GM23338 (cell line): ENCODE data around the gene ITLN1. TPM values are rescaled to one million over a fixed set of nuclear protein-coding genes. Genes with fewer than 3 reads are reported as not detected.

Experiments
- ATAC-seq: fragments of 200-7000 bp; cut with Tn5 transposase; 3 replicates; pipeline ENCODE4 v1.9.1; 2020
- DNase-seq: peaks from one replicate; pipeline ENCODE4 v3.0.0-alpha.2; 2015; ENCODE audit warnings: low spot score
- H2AFZ ChIP-seq: fragments of 200-600 bp; sonication (generic); 2 replicates; pipeline ENCODE4 v1.8.0; 2016; ENCODE audit warnings: antibody characterized with exemption, mild to moderate bottlenecking, moderate library complexity
- H3F3A ChIP-seq: fragments of 200-600 bp; sonication (generic); replicated peaks from 2 replicates; pipeline ENCODE4 v1.8.0; 2017; ENCODE audit warnings: antibody characterized with exemption, mixed run types, low read depth
- H3K27ac ChIP-seq: fragments of 200-600 bp; sonication (generic); 2 replicates; pipeline ENCODE4 v1.6.1; 2016; ENCODE audit warnings: low read depth
- H3K27me3 ChIP-seq: fragments of 200-600 bp; sonication (generic); 2 replicates; pipeline ENCODE4 v1.8.0; 2016; ENCODE audit warnings: mild to moderate bottlenecking, mixed run types, moderate library complexity; ENCODE audit not compliant: insufficient read depth
- H3K36me3 ChIP-seq: fragments of 200-600 bp; sonication (generic); 2 replicates; pipeline ENCODE4 v1.8.0; 2016; ENCODE audit warnings: mild to moderate bottlenecking; ENCODE audit not compliant: insufficient read depth
- H3K4me1 ChIP-seq: fragments of 200-600 bp; sonication (generic); 2 replicates; pipeline ENCODE4 v1.8.0; 2016; ENCODE audit warnings: mild to moderate bottlenecking, moderate library complexity; ENCODE audit not compliant: insufficient read depth
- H3K4me2 ChIP-seq: fragments of 200-600 bp; sonication (generic); 2 replicates; pipeline ENCODE4 v1.7.1; 2017; ENCODE audit warnings: mixed run types
- H3K4me3 ChIP-seq: fragments of 200-600 bp; sonication (generic); 2 replicates; pipeline ENCODE4 v1.6.1; 2016; ENCODE audit warnings: mixed run types
- H3K79me2 ChIP-seq: fragments of 200-600 bp; sonication (generic); replicated peaks from 2 replicates; pipeline ENCODE4 v1.8.0; 2017; ENCODE audit warnings: mild to moderate bottlenecking; ENCODE audit not compliant: insufficient read depth
- H3K9me2 ChIP-seq: fragments of 200-600 bp; sonication (generic); 2 replicates; pipeline ENCODE4 v1.8.0; 2017; ENCODE audit not compliant: insufficient read depth
- H4K20me1 ChIP-seq: fragments of 200-600 bp; sonication (generic); replicated peaks from 2 replicates; pipeline ENCODE4 v1.8.0; 2017; ENCODE audit warnings: mild to moderate bottlenecking; ENCODE audit not compliant: insufficient read depth
- H3K27ac Mint-ChIP-seq: 2 replicates; pipeline ENCODE4 v1.8.0; 2020; ENCODE audit warnings: inconsistent platforms, mild to moderate bottlenecking, moderate library complexity, mixed read lengths
- H3K27me3 Mint-ChIP-seq: 3 replicates; pipeline ENCODE4 v1.8.0; 2022; ENCODE audit warnings: low read depth, mild to moderate bottlenecking, moderate library complexity, mixed read lengths, inconsistent platforms; ENCODE audit not compliant: insufficient read depth, poor library complexity
- H3K36me3 Mint-ChIP-seq: 3 replicates; pipeline ENCODE4 v1.8.0; 2021; ENCODE audit warnings: low read depth, mild to moderate bottlenecking, inconsistent platforms, moderate library complexity, mixed read lengths
- H3K4me1 Mint-ChIP-seq: 3 replicates; pipeline ENCODE4 v1.8.0; 2020; ENCODE audit warnings: mild to moderate bottlenecking, inconsistent platforms, mixed read lengths
- H3K4me3 Mint-ChIP-seq: 3 replicates; pipeline ENCODE4 v1.8.0; 2021; ENCODE audit warnings: moderate library complexity, mild to moderate bottlenecking, inconsistent platforms, mixed read lengths
- H3K9me3 Mint-ChIP-seq: 3 replicates; pipeline ENCODE4 v1.8.0; 2020; ENCODE audit warnings: moderate library complexity, mild to moderate bottlenecking, inconsistent platforms, mixed read lengths
- CREB1 ChIP-seq: fragments of 250-450 bp; sonication (Bioruptor Pico); IDR thresholded peaks from 2 replicates; pipeline ENCODE4 v1.5.0; 2020; ENCODE audit warnings: low read depth, mild to moderate bottlenecking, moderate library complexity
- CTCF ChIP-seq, 2 experiments: fragments of 200-600 bp in 1 of 2; sonication (generic) in 1 of 2; conservative IDR thresholded peaks; 2 replicates each; pipeline versions ENCODE4 v1.5.1 to v1.6.1; 2016 to 2017; ENCODE audit warnings: antibody characterized with exemption in 2 of 2, low read depth in 2 of 2, mild to moderate bottlenecking in 2 of 2, moderate library complexity in 1 of 2
- ETS1 ChIP-seq: IDR thresholded peaks from 2 replicates; pipeline ENCODE4 v1.6.1; 2016; ENCODE audit warnings: antibody characterized with exemption
- EZH2 ChIP-seq: fragments of 200-600 bp; sonication (generic); IDR thresholded peaks from one replicate; pipeline ENCODE4 v1.8.0; 2017; ENCODE audit warnings: antibody characterized with exemption, mild to moderate bottlenecking, low read depth; ENCODE audit not compliant: unreplicated experiment
- EZH2phosphoT487 ChIP-seq: fragments of 200-600 bp; sonication (generic); IDR thresholded peaks from one replicate; pipeline ENCODE4 v1.8.1; 2018; ENCODE audit warnings: antibody characterized with exemption; ENCODE audit not compliant: unreplicated experiment
- JUNB ChIP-seq: IDR thresholded peaks from one replicate; pipeline ENCODE4 v1.6.1; 2016; ENCODE audit warnings: antibody characterized with exemption; ENCODE audit not compliant: unreplicated experiment
- NANOG ChIP-seq: IDR thresholded peaks from 2 replicates; pipeline ENCODE4 v1.6.1; 2016; ENCODE audit warnings: antibody characterized with exemption, borderline replicate concordance
- POLR2AphosphoS5 ChIP-seq: IDR thresholded peaks from 2 replicates; pipeline ENCODE4 v1.6.1; 2016; ENCODE audit warnings: antibody characterized with exemption, low read depth
- STAT1 ChIP-seq: IDR thresholded peaks from one replicate; pipeline ENCODE4 v1.6.1; 2016; ENCODE audit warnings: antibody characterized with exemption; ENCODE audit not compliant: unreplicated experiment
- ZNF114 ChIP-seq: fragments of 250-450 bp; sonication (Bioruptor Pico); IDR thresholded peaks from 2 replicates; pipeline ENCODE4 v1.5.0; 2020; ENCODE audit warnings: mild to moderate bottlenecking, moderate library complexity
- ZNF331 ChIP-seq: fragments of 250-450 bp; sonication (Bioruptor Pico); IDR thresholded peaks from 2 replicates; pipeline ENCODE4 v1.5.0; 2020; ENCODE audit warnings: low read depth, mild to moderate bottlenecking, moderate library complexity
- polyA plus RNA-seq: library from polyadenylated mRNA; unstranded; fragments of >200 nt; fragmentation: Nextera tagmentation; extraction: Ambion mirVana; gene quantifications from 2 replicates; pipeline ENCODE4 v1.2.1, GENCODE V29; 2016
- total RNA-seq: library from RNA; depleted of rRNA; stranded (reverse); fragments of >200 nt; shearing (Covaris generic); gene quantifications from 2 replicates; pipeline ENCODE4 v1.2.3, GENCODE V29; 2014
- TF ChIP-seq, protein P1 (sequence below): IDR thresholded peaks from one replicate; pipeline ENCODE4 v1.6.1; 2018; ENCODE audit warnings: antibody characterized with exemption; ENCODE audit not compliant: unreplicated experiment
- TF ChIP-seq, protein P2 (sequence below): fragments of 250-450 bp; sonication (Bioruptor Pico); IDR thresholded peaks from 2 replicates; pipeline ENCODE4 v1.5.0; 2020; ENCODE audit warnings: mild to moderate bottlenecking, moderate library complexity

The ITLN1 gene
- total and polyA plus RNA-seq, 2 experiments from 2014 or later, result not detected

GRCh38 chr1:160888926-160889325 is 3.9 kb upstream of the ITLN1 start:
- no peak overlapping the region for H3K4me3 Mint-ChIP-seq
- Histone ChIP-seq H3F3A (no peaks in the 10 kb centered on the region), H3K36me3 (no peaks in the 10 kb centered on the region; the same call in 1 of the 2 replicates), H3K9me2 (0 out of 2 replicates have a peak, but pooled peaks cover 4% of the 10 kb centered on the region), H3K79me2 (no peaks in the 10 kb centered on the region), H2AFZ (no peak overlapping the region), H3K27me3 (no peaks in the 10 kb centered on the region), H3K4me2 (no peak overlapping the region), H3K4me3 (no peak overlapping the region), H4K20me1 (no peaks in the 10 kb centered on the region), H3K27ac (no peak overlapping the region), H3K4me1 (no peaks in the 10 kb centered on the region)
- H3K27me3 Mint-ChIP-seq, result peaks cover 4% of the 10 kb centered on the region
- ATAC-seq (no peak), DNase-seq (no peak)
- H3K27ac Mint-ChIP-seq, result no peak overlapping the region
- no peaks in the 10 kb centered on the region; the same call in 2 of the 3 replicates for H3K4me1 Mint-ChIP-seq
- H3K36me3 Mint-ChIP-seq, result no peaks in the 10 kb centered on the region; the same call in 2 of the 3 replicates
- TF ChIP-seq NANOG (no peak), JUNB (no peak), EZH2 (no peak), ZNF114 (CRISPR knock-in tag) (no peak), STAT1 (no peak), ZNF331 (no peak), ETS1 (no peak), EZH2phosphoT487 (no peak), CTCF (conservative IDR thresholded peaks at IDR 0.05; ENCODE audit: low read depth in 2 of 2) (no peak), POLR2AphosphoS5 (no peak), CREB1 (CRISPR knock-in tag) (no peak)
- TF ChIP-seq, protein P1, sequence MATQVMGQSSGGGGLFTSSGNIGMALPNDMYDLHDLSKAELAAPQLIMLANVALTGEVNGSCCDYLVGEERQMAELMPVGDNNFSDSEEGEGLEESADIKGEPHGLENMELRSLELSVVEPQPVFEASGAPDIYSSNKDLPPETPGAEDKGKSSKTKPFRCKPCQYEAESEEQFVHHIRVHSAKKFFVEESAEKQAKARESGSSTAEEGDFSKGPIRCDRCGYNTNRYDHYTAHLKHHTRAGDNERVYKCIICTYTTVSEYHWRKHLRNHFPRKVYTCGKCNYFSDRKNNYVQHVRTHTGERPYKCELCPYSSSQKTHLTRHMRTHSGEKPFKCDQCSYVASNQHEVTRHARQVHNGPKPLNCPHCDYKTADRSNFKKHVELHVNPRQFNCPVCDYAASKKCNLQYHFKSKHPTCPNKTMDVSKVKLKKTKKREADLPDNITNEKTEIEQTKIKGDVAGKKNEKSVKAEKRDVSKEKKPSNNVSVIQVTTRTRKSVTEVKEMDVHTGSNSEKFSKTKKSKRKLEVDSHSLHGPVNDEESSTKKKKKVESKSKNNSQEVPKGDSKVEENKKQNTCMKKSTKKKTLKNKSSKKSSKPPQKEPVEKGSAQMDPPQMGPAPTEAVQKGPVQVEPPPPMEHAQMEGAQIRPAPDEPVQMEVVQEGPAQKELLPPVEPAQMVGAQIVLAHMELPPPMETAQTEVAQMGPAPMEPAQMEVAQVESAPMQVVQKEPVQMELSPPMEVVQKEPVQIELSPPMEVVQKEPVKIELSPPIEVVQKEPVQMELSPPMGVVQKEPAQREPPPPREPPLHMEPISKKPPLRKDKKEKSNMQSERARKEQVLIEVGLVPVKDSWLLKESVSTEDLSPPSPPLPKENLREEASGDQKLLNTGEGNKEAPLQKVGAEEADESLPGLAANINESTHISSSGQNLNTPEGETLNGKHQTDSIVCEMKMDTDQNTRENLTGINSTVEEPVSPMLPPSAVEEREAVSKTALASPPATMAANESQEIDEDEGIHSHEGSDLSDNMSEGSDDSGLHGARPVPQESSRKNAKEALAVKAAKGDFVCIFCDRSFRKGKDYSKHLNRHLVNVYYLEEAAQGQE, result no peak
- TF ChIP-seq, protein P2, sequence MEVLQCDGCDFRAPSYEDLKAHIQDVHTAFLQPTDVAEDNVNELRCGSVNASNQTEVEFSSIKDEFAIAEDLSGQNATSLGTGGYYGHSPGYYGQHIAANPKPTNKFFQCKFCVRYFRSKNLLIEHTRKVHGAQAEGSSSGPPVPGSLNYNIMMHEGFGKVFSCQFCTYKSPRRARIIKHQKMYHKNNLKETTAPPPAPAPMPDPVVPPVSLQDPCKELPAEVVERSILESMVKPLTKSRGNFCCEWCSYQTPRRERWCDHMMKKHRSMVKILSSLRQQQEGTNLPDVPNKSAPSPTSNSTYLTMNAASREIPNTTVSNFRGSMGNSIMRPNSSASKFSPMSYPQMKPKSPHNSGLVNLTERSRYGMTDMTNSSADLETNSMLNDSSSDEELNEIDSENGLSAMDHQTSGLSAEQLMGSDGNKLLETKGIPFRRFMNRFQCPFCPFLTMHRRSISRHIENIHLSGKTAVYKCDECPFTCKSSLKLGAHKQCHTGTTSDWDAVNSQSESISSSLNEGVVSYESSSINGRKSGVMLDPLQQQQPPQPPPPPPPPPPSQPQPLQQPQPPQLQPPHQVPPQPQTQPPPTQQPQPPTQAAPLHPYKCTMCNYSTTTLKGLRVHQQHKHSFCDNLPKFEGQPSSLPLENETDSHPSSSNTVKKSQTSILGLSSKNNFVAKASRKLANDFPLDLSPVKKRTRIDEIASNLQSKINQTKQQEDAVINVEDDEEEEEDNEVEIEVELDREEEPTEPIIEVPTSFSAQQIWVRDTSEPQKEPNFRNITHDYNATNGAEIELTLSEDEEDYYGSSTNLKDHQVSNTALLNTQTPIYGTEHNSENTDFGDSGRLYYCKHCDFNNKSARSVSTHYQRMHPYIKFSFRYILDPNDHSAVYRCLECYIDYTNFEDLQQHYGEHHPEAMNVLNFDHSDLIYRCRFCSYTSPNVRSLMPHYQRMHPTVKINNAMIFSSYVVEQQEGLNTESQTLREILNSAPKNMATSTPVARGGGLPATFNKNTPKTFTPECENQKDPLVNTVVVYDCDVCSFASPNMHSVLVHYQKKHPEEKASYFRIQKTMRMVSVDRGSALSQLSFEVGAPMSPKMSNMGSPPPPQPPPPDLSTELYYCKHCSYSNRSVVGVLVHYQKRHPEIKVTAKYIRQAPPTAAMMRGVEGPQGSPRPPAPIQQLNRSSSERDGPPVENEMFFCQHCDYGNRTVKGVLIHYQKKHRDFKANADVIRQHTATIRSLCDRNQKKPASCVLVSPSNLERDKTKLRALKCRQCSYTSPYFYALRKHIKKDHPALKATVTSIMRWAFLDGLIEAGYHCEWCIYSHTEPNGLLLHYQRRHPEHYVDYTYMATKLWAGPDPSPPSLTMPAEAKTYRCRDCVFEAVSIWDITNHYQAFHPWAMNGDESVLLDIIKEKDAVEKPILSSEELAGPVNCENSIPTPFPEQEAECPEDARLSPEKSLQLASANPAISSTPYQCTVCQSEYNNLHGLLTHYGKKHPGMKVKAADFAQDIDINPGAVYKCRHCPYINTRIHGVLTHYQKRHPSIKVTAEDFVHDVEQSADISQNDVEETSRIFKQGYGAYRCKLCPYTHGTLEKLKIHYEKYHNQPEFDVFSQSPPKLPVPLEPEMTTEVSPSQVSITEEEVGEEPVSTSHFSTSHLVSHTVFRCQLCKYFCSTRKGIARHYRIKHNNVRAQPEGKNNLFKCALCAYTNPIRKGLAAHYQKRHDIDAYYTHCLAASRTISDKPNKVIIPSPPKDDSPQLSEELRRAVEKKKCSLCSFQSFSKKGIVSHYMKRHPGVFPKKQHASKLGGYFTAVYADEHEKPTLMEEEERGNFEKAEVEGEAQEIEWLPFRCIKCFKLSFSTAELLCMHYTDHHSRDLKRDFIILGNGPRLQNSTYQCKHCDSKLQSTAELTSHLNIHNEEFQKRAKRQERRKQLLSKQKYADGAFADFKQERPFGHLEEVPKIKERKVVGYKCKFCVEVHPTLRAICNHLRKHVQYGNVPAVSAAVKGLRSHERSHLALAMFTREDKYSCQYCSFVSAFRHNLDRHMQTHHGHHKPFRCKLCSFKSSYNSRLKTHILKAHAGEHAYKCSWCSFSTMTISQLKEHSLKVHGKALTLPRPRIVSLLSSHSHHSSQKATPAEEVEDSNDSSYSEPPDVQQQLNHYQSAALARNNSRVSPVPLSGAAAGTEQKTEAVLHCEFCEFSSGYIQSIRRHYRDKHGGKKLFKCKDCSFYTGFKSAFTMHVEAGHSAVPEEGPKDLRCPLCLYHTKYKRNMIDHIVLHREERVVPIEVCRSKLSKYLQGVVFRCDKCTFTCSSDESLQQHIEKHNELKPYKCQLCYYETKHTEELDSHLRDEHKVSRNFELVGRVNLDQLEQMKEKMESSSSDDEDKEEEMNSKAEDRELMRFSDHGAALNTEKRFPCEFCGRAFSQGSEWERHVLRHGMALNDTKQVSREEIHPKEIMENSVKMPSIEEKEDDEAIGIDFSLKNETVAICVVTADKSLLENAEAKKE, result no peak
- H3K9me3 Mint-ChIP-seq, result peaks cover 13% of the 10 kb centered on the region
